Neural cell (in vitro differentiated cells): ENCODE results near the gene GFER. TPM values are rescaled to one million over a fixed set of nuclear protein-coding genes. Genes with fewer than 3 reads are reported as not detected.

Experiments used
- H2AFZ ChIP-seq: fragments of 200-600, 300-800 bp; sonication (generic), shearing (Covaris generic); 2 replicates; pipeline ENCODE4 v1.6.0; 2014; ENCODE audit warnings: low read depth, mild to moderate bottlenecking, antibody characterized with exemption, low read length, moderate library complexity
- H3F3A ChIP-seq: fragments of 200-600 bp; shearing (Covaris generic); 2 replicates; pipeline ENCODE4 v1.6.1; 2016; ENCODE audit warnings: mild to moderate bottlenecking, moderate library complexity, mixed read lengths, antibody characterized with exemption, low read length; ENCODE audit not compliant: insufficient read depth, poor library complexity, severe bottlenecking
- H3K27ac ChIP-seq: fragments of 200-600, 300-800 bp; sonication (generic), shearing (Covaris generic); 2 replicates; pipeline ENCODE4 v1.5.1; 2014; ENCODE audit warnings: mild to moderate bottlenecking, low read length, moderate library complexity
- H3K27me3 ChIP-seq: fragments of 300-800, 200-600 bp; sonication (generic), shearing (Covaris generic); 2 replicates; pipeline ENCODE4 v1.6.0; 2014; ENCODE audit warnings: mild to moderate bottlenecking, low read depth, low read length, moderate library complexity; ENCODE audit not compliant: insufficient read depth
- H3K36me3 ChIP-seq: fragments of 300-800, 200-600 bp; sonication (generic), shearing (Covaris generic); 2 replicates; pipeline ENCODE4 v1.5.1; 2014; ENCODE audit warnings: mild to moderate bottlenecking, antibody characterized with exemption, low read length, moderate library complexity; ENCODE audit not compliant: insufficient read depth
- H3K4me2 ChIP-seq: fragments of 300-800, 200-600 bp; sonication (generic), shearing (Covaris generic); 2 replicates; pipeline ENCODE4 v1.6.0; 2014; ENCODE audit warnings: mild to moderate bottlenecking, low read length
- H3K4me3 ChIP-seq: fragments of 300-800, 200-600 bp; sonication (generic), shearing (Covaris generic); 2 replicates; pipeline ENCODE4 v1.5.1; 2014; ENCODE audit warnings: mild to moderate bottlenecking, low read length, moderate library complexity
- H3K79me2 ChIP-seq: fragments of 200-600 bp; shearing (Covaris generic); replicated peaks from 2 replicates; pipeline ENCODE4 v1.6.0; 2014; ENCODE audit warnings: mild to moderate bottlenecking, low read length, moderate library complexity; ENCODE audit not compliant: insufficient read depth
- H3K9ac ChIP-seq: fragments of 300-800, 200-600 bp; sonication (generic), shearing (Covaris generic); 2 replicates; pipeline ENCODE4 v1.6.1; 2016; ENCODE audit warnings: mild to moderate bottlenecking, low read length, mixed read lengths
- H3K9me2 ChIP-seq: fragments of 200-600 bp; shearing (Covaris generic); 2 replicates; pipeline ENCODE4 v1.6.1; 2016; ENCODE audit warnings: mild to moderate bottlenecking, low read length, mixed read lengths; ENCODE audit not compliant: insufficient read depth
- H3K9me3 ChIP-seq: fragments of 200-600, 300-800 bp; sonication (generic), shearing (Covaris generic); 2 replicates; pipeline ENCODE4 v1.6.1; 2016; ENCODE audit warnings: mild to moderate bottlenecking, mixed run types, low read length, moderate library complexity, mixed read lengths
- H4K20me1 ChIP-seq: fragments of 200-600 bp; shearing (Covaris generic); 2 replicates; pipeline ENCODE4 v1.6.1; 2016; ENCODE audit warnings: mild to moderate bottlenecking, mixed run types; ENCODE audit not compliant: insufficient read depth
- EP300 ChIP-seq: fragments of 450-650 bp; conservative IDR thresholded peaks from 2 replicates; pipeline ENCODE4 v1.6.1; 2014; ENCODE audit warnings: antibody characterized with exemption, mild to moderate bottlenecking, moderate library complexity; ENCODE audit not compliant: poor library complexity, severe bottlenecking
- EZH2 ChIP-seq: fragments of 200-600, 300-800 bp; shearing (Covaris generic), sonication (generic); IDR thresholded peaks from 2 replicates; pipeline ENCODE4 v1.6.1; 2014; ENCODE audit warnings: antibody characterized with exemption, low read length, borderline replicate concordance, mild to moderate bottlenecking; ENCODE audit not compliant: insufficient read depth, poor library complexity, severe bottlenecking
- MXI1 ChIP-seq: fragments of 450-650 bp; conservative IDR thresholded peaks from 2 replicates; pipeline ENCODE4 v1.6.1; 2014; ENCODE audit warnings: antibody characterized with exemption, mild to moderate bottlenecking; ENCODE audit not compliant: poor library complexity, severe bottlenecking
- POLR2AphosphoS5 ChIP-seq: IDR thresholded peaks from 2 replicates; pipeline ENCODE4 v1.6.1; 2012
- RAD21 ChIP-seq: fragments of 450-650 bp; conservative IDR thresholded peaks from 2 replicates; pipeline ENCODE4 v1.6.1; 2014; ENCODE audit warnings: antibody characterized with exemption, mild to moderate bottlenecking, moderate library complexity
- SMC3 ChIP-seq: fragments of 450-650 bp; conservative IDR thresholded peaks from 2 replicates; pipeline ENCODE4 v1.6.1; 2014; ENCODE audit warnings: antibody characterized with exemption, mild to moderate bottlenecking, moderate library complexity; ENCODE audit not compliant: poor library complexity
- TAF1 ChIP-seq: IDR thresholded peaks from 2 replicates; pipeline ENCODE4 v1.6.1; 2012; ENCODE audit warnings: low read depth
- polyA plus RNA-seq: library from polyadenylated mRNA; depleted of rRNA; stranded (reverse); fragments of >200 nt; gene quantifications from 2 replicates; pipeline ENCODE4 v1.2.3, GENCODE V29; 2014
- TF ChIP-seq, protein P1 (sequence below): fragments of 450-650 bp; IDR thresholded peaks from 2 replicates; pipeline ENCODE4 v1.5.1; 2014; ENCODE audit warnings: antibody characterized with exemption, mild to moderate bottlenecking, moderate library complexity; ENCODE audit not compliant: poor library complexity, severe bottlenecking
- TF ChIP-seq, protein P2 (sequence below): IDR thresholded peaks from 2 replicates; pipeline ENCODE4 v1.6.1; 2012; ENCODE audit warnings: borderline replicate concordance

The GFER gene
- polyA plus RNA-seq, 1 donor from 2014 or later, result 37.8 TPM

DNA sequence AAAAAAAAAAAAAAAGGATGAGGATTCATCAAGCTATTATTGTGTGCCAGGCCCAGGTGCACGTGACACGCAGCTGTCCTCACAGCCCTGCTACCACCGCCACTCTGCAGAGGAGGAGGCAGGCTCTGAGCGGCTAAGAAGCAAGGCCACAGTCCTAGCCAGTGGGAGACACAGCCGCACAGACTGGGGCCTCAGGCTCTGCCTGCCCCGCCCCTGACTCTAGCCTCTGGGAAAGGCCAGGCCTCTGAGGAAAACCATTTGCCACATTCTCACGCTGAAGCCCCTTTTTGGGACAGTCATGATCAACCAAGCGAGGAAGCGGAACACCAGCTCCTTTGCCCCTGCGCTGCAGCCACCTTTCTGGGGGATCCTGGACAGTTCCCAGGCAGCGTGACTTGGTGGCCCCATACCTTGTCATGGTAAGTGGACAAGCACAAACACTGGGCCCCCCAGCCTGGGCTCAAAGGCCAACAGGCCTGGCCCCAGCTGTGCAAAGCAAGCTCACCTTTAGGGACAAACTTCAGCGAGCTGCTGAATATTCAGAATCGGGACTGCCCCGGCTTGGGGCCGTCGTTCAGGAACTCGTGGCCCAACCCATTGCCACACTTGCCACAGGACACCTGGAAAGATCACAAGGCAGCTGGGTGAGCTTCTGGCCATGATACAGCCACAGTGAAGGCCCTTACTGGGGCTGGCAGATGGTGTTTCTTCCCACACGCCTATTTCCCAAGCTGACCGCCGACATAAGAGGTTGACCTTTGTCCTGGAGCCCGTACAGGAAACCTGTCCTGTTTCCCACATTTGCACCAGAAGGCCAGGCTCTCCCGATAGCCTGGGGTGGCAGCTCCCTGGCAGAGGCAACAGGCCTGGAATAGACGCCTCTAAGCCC, 43.5 kb upstream of the GFER start:
- Histone ChIP-seq H3K36me3 (no peaks in the 10 kb centered on the region), H3K4me3 (no peak overlapping the region), H3K79me2 (no peaks in the 10 kb centered on the region), H3K9me2 (no peaks in the 10 kb centered on the region), H4K20me1 (no peaks in the 10 kb centered on the region), H3K9ac (no peak overlapping the region), H2AFZ (no peak overlapping the region), H3K9me3 (no peaks in the 10 kb centered on the region), H3K4me2 (no peak overlapping the region), H3F3A (no peaks in the 10 kb centered on the region), H3K27ac (no peak overlapping the region), H3K27me3 (no peaks in the 10 kb centered on the region)
- TF ChIP-seq TAF1 (no peak), MXI1 (no peak), SMC3 (no peak), EZH2 (no peak), RAD21 (no peak), EP300 (no peak), POLR2AphosphoS5 (no peak)
- TF ChIP-seq, protein P1, sequence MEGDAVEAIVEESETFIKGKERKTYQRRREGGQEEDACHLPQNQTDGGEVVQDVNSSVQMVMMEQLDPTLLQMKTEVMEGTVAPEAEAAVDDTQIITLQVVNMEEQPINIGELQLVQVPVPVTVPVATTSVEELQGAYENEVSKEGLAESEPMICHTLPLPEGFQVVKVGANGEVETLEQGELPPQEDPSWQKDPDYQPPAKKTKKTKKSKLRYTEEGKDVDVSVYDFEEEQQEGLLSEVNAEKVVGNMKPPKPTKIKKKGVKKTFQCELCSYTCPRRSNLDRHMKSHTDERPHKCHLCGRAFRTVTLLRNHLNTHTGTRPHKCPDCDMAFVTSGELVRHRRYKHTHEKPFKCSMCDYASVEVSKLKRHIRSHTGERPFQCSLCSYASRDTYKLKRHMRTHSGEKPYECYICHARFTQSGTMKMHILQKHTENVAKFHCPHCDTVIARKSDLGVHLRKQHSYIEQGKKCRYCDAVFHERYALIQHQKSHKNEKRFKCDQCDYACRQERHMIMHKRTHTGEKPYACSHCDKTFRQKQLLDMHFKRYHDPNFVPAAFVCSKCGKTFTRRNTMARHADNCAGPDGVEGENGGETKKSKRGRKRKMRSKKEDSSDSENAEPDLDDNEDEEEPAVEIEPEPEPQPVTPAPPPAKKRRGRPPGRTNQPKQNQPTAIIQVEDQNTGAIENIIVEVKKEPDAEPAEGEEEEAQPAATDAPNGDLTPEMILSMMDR, result no peak
- TF ChIP-seq, protein P2, sequence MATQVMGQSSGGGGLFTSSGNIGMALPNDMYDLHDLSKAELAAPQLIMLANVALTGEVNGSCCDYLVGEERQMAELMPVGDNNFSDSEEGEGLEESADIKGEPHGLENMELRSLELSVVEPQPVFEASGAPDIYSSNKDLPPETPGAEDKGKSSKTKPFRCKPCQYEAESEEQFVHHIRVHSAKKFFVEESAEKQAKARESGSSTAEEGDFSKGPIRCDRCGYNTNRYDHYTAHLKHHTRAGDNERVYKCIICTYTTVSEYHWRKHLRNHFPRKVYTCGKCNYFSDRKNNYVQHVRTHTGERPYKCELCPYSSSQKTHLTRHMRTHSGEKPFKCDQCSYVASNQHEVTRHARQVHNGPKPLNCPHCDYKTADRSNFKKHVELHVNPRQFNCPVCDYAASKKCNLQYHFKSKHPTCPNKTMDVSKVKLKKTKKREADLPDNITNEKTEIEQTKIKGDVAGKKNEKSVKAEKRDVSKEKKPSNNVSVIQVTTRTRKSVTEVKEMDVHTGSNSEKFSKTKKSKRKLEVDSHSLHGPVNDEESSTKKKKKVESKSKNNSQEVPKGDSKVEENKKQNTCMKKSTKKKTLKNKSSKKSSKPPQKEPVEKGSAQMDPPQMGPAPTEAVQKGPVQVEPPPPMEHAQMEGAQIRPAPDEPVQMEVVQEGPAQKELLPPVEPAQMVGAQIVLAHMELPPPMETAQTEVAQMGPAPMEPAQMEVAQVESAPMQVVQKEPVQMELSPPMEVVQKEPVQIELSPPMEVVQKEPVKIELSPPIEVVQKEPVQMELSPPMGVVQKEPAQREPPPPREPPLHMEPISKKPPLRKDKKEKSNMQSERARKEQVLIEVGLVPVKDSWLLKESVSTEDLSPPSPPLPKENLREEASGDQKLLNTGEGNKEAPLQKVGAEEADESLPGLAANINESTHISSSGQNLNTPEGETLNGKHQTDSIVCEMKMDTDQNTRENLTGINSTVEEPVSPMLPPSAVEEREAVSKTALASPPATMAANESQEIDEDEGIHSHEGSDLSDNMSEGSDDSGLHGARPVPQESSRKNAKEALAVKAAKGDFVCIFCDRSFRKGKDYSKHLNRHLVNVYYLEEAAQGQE, result no peak

DNA sequence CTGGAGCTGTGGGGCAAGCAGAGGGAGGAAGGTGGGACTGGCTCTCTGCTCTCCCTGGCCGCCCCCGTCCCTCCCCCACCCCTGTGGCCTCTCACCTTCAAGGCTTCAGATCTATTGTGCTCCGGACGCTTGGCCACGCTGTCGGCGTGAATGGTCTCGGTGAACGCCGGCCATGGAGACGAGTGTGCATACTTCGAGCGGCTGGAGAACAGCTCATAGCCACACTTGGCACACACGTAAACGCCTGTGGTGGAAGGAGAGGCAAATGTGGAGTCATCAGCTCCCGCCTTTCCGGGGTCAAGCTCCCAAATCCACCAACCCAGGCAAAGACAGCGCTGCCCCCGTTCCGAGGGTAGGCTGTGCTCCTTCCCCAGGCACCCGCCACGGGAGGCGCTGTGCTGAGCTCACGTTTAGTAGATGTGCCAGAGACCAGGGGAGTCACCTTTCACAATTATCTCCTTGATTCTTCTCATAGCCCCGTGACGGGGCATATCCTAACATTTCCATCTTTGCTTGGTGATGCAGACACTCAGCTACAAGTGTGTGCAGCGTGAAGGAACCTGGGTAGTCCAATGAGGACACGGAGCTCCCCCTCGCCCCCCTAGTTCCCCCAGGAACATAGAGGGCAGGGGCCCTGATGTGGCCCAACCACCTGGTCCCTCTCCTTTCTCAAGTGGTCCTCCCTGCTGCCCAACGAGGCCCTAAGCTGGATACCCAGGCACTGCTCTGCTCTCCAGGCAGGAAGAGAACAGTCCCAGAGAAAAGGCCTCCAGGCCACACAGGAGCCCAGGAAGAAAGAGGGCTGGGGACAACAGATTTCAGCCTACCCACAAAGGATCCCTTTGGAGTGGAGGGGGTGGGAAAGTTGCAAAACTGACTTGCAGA, 42.6 kb upstream of the GFER start:
- Histone ChIP-seq H3K27ac (no peak overlapping the region), H3K27me3 (no peaks in the 10 kb centered on the region), H2AFZ (no peak overlapping the region), H3K4me3 (peak overlapping the region; percentile 86), H3K79me2 (no peaks in the 10 kb centered on the region), H3K4me2 (no peak overlapping the region), H3K9me3 (no peaks in the 10 kb centered on the region), H3K36me3 (no peaks in the 10 kb centered on the region), H3F3A (no peaks in the 10 kb centered on the region), H4K20me1 (no peaks in the 10 kb centered on the region), H3K9ac (no peak overlapping the region), H3K9me2 (no peaks in the 10 kb centered on the region)
- TF ChIP-seq, protein P1, result no peak
- no peak for TF ChIP-seq EZH2
- TF ChIP-seq EP300, result no peak
- no peak for TF ChIP-seq RAD21
- no peak for TF ChIP-seq SMC3
- no peak for TF ChIP-seq MXI1
- no peak for TF ChIP-seq TAF1
- no peak for TF ChIP-seq POLR2AphosphoS5
- TF ChIP-seq, protein P2, result no peak
